GM12801 (cell line): ENCODE results near the gene AOPEP.

ENCODE experiments used
- CTCF ChIP-seq: IDR thresholded peaks from one replicate; pipeline ENCODE4 v1.5.1; 2011; ENCODE audit warnings: control low read depth; ENCODE audit not compliant: insufficient read length; ENCODE audit errors: extremely low read depth

The AOPEP gene

GRCh38 chr9:94906181-94906580 lies 179.7 kb downstream of the AOPEP start:
- no peak for TF ChIP-seq CTCF

GRCh38 chr9:94906713-94907112 lies 180.2 kb downstream of the AOPEP start:
- TF ChIP-seq CTCF: no peak

GRCh38 chr9:94907264-94907936 lies 180.9 kb downstream of the AOPEP start:
- TF ChIP-seq CTCF: no peak

GRCh38 chr9:94908011-94908563 lies 181.6 kb downstream of the AOPEP start:
- no peak for TF ChIP-seq CTCF

GRCh38 chr9:94908583-94909249 lies 182.2 kb downstream of the AOPEP start:
- TF ChIP-seq CTCF: no peak

GRCh38 chr9:94909250-94909894 lies 182.9 kb downstream of the AOPEP start:
- no peak for TF ChIP-seq CTCF

GRCh38 chr9:94909965-94910730 lies 183.6 kb downstream of the AOPEP start:
- TF ChIP-seq CTCF: no peak
